ENCODE data around the gene DDX49.
"Not testable (repeated sequence)": the region's sequence is repeated elsewhere in the genome, so short reads cannot be mapped to it uniquely, and the experiment has no call there.

Gene DDX49

DNA sequence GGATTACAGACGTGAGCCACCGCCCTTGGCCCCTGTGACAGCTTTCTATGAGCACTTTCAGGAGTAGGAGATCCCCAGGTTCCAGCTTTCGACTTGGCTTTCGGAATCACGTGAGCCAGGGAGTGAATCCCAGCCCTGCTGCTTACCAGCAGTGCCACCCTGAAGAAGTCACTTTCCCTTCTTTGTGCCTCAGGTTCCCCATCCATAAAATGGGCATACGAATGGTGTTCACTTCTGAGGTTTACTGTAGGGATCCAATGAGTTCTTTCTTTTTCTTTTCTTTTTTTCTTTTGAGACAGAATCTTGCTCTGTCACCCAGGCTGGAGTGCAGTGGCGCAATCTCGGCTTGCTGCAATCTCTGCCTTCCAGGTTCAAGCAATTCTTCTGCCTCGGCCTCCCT lies 25.8 kb downstream of the DDX49 start:
- Histone ChIP-seq H3K36me3 (ENCODE audit: control insufficient read depth, insufficient read depth, low read length) (no peaks in the 10 kb centered on the region), H3K4me1 (ENCODE audit: control insufficient read depth, insufficient read depth, low read length) (no peaks in the 10 kb centered on the region), H3K9me3 (ENCODE audit: control insufficient read depth, low read length) (no peaks in the 10 kb centered on the region), H3K4me3 (ENCODE audit: insufficient read depth, low read depth, low read length) (no peak overlapping the region), H3K27ac (ENCODE audit: insufficient read depth, low read depth, low read length, poor library complexity, severe bottlenecking) (no peak overlapping the region), H3K27me3 (ENCODE audit: control insufficient read depth, insufficient read depth, low read length, poor library complexity, severe bottlenecking) (no peaks in the 10 kb centered on the region)
- 90 to 92% methylated on average over 9 of the region's 9 CpGs for WGBS, 2 experiments

DNA sequence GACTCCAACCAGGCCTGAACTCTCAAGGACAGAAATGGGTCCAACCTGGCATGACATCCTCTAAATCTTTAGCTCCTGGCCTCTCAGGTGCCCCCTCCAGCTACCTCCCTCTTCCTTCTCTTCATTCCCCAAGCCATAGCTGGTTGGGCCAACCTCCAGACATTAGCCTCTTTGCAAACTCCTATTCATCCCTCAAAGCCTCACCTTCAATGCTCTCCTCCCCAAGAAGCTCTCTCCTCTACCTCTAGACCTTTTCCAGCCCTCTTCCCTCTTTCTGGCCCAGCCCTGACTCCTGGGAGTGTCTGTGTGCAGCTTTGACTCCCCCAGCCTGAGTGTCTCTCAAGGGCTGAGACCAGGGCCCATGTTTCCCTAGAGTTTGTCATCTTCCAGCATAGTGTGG lies 26.8 kb downstream of the DDX49 start:
- H3K4me1 ChIP-seq (ENCODE audit: control insufficient read depth, insufficient read depth, low read length): no peaks in the 10 kb centered on the region

GRCh38 chr19:18946918-18947317 lies 27.4 kb downstream of the DDX49 start:
- Histone ChIP-seq H3K4me1 (ENCODE audit: control insufficient read depth, insufficient read depth, low read length) (no peaks in the 10 kb centered on the region), H3K9me3 (ENCODE audit: control insufficient read depth, low read length) (no peaks in the 10 kb centered on the region), H3K4me3 (ENCODE audit: insufficient read depth, low read depth, low read length) (no peak overlapping the region), H3K36me3 (ENCODE audit: control insufficient read depth, insufficient read depth, low read length) (no peaks in the 10 kb centered on the region), H3K27ac (ENCODE audit: insufficient read depth, low read depth, low read length, poor library complexity, severe bottlenecking) (no peak overlapping the region), H3K27me3 (ENCODE audit: control insufficient read depth, insufficient read depth, low read length, poor library complexity, severe bottlenecking) (no peaks in the 10 kb centered on the region)
- WGBS, 2 experiments: 93 to 96% methylated on average over 14 of the region's 14 CpGs

More for the DNA sequence above, 26.8 kb downstream of the DDX49 start:
- no peaks in the 10 kb centered on the region for H3K36me3 ChIP-seq (ENCODE audit: control insufficient read depth, insufficient read depth, low read length)
- no peaks in the 10 kb centered on the region for H3K27me3 ChIP-seq (ENCODE audit: control insufficient read depth, insufficient read depth, low read length, poor library complexity, severe bottlenecking)
- H3K9me3 ChIP-seq (ENCODE audit: control insufficient read depth, low read length): no peaks in the 10 kb centered on the region
- no peak overlapping the region for H3K27ac ChIP-seq (ENCODE audit: insufficient read depth, low read depth, low read length, poor library complexity, severe bottlenecking)
- no peak overlapping the region for H3K4me3 ChIP-seq (ENCODE audit: insufficient read depth, low read depth, low read length)

DNA sequence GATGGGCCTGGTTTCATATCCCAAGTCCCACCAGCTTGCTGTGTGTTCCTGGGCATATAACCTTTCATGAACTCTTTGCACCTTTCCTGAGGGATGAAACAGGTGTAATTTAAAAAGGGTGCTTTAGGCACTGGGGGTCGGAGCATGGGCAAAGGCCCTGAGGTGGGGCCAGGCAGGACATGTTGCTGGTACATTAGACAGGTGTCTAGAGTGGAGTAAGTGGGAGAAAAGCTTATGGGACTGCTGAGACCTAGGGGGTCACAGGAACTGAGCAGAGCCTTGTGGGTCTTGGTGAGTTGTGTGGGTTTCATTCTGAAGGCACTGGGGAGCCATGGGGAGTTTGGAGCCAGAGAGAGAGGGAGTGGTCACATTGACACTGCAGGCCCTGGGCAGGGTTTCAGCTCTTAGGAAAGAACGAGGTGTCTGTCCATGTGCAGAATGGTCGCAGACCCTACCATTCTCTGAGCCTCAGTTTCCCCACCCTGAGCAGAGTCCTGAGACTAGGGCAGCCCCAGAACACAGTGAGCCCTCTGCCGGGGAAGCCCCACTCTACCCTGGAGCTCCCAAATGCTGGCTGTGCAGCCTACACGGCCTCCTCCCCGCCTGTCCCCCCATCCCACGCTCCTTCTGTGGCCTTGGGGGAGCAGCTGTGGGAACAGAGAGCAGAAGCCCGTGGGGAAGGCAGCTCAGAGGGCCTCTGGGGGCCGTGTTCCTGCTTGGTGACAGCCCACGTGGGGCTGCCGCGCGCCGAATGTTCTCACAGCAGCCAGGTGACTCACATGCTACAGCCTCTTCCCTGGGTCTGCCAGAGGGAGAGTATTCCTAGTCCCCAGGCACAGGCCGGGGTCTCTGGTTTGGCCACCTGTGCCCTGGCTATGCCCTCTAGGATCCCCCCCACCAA lies 28.8 kb downstream of the DDX49 start:
- no peak overlapping the region for H3K4me3 ChIP-seq (ENCODE audit: insufficient read depth, low read depth, low read length)
- no peaks in the 10 kb centered on the region for H3K27me3 ChIP-seq (ENCODE audit: control insufficient read depth, insufficient read depth, low read length, poor library complexity, severe bottlenecking)
- no peak overlapping the region for H3K27ac ChIP-seq (ENCODE audit: insufficient read depth, low read depth, low read length, poor library complexity, severe bottlenecking)
- WGBS, 2 experiments: 92 to 94% methylated on average over 15 of the region's 15 CpGs
- no peaks in the 10 kb centered on the region for H3K4me1 ChIP-seq (ENCODE audit: control insufficient read depth, insufficient read depth, low read length)
- H3K9me3 ChIP-seq (ENCODE audit: control insufficient read depth, low read length): no peaks in the 10 kb centered on the region
- no peaks in the 10 kb centered on the region for H3K36me3 ChIP-seq (ENCODE audit: control insufficient read depth, insufficient read depth, low read length)

DNA sequence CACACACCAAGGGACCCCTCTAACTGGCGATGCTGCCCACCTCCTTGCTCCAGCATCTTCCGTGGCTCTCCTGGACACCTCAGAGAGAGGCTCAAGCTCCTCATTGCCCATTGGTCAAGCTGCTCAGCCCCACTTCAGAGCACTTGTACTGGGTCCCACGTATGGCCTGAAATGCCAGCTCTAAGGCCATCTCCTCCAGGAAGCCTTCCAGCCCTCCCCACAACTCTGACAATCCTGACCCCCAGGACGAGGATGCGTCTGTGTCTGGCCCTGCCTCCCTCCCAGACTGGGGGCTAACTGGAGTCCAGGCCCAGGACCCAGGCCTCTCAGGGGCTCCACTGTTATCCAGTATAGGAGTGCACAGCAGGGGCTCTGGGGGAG lies 29.5 kb downstream of the DDX49 start:
- no peaks in the 10 kb centered on the region for H3K9me3 ChIP-seq (ENCODE audit: control insufficient read depth, low read length)
- WGBS, 2 experiments: 86 to 88% methylated on average over 5 of the region's 5 CpGs
- no peaks in the 10 kb centered on the region for H3K27me3 ChIP-seq (ENCODE audit: control insufficient read depth, insufficient read depth, low read length, poor library complexity, severe bottlenecking)
- no peak overlapping the region for H3K27ac ChIP-seq (ENCODE audit: insufficient read depth, low read depth, low read length, poor library complexity, severe bottlenecking)
- no peak overlapping the region for H3K4me3 ChIP-seq (ENCODE audit: insufficient read depth, low read depth, low read length)
- H3K4me1 ChIP-seq (ENCODE audit: control insufficient read depth, insufficient read depth, low read length): no peaks in the 10 kb centered on the region
- no peaks in the 10 kb centered on the region for H3K36me3 ChIP-seq (ENCODE audit: control insufficient read depth, insufficient read depth, low read length)

DNA sequence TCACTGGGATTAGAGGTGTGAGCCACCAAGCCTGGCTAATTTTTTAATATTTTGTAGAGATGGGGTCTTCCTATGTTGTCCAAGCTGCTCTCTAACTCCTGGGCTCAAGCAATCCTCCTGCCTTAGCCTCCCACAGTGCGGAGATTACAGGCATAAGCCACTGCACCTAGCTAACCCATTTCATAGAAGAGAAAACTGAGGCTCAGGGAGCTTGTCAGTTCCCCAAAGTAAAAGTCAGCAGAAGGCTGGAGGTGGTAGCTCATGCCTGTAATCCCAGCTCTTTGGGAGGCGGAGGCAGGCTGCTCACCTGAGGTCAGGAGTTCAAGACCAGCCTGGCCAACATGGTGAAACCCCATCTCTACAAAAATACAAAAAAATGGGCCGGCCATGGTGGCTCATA lies 30.3 kb downstream of the DDX49 start:
- Histone ChIP-seq H3K4me1 (ENCODE audit: control insufficient read depth, insufficient read depth, low read length) (no peaks in the 10 kb centered on the region), H3K27me3 (ENCODE audit: control insufficient read depth, insufficient read depth, low read length, poor library complexity, severe bottlenecking) (no peaks in the 10 kb centered on the region), H3K4me3 (ENCODE audit: insufficient read depth, low read depth, low read length) (no peak overlapping the region), H3K27ac (ENCODE audit: insufficient read depth, low read depth, low read length, poor library complexity, severe bottlenecking) (no peak overlapping the region), H3K9me3 (ENCODE audit: control insufficient read depth, low read length) (no peaks in the 10 kb centered on the region), H3K36me3 (ENCODE audit: control insufficient read depth, insufficient read depth, low read length) (no peaks in the 10 kb centered on the region)
- 83 to 95% methylated on average over 3 of the region's 3 CpGs for WGBS, 2 experiments

DNA sequence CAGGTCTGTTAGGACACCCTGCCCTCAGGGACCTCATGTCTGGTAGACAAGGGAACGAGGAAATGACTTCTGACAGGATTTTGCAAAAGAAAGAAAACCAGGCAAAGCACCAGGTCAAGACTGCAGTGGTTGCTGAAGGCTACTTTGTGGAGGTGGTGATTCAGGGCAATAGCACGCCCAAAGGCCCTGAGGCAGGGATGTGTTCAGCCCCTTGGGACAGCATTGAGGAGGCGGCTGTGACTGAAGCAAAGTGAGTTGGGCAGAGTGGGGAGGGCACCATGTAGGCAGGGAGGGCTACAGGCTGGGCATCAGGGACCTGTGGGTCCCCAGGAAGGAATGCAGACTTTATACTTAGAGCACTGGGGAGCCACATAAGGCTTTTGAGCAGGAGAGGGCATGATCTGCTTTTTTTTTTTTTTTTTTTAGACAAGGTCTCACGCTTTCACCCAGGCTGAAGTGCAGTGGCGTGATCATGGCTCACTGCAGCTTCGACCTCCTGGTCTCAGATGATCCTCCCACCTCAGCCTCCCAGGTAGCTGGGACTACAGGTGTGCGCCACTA lies 32.3 kb downstream of the DDX49 start:
- Histone ChIP-seq H3K4me3 (ENCODE audit: insufficient read depth, low read depth, low read length) (no peak overlapping the region), H3K27ac (ENCODE audit: insufficient read depth, low read depth, low read length, poor library complexity, severe bottlenecking) (no peak overlapping the region), H3K27me3 (ENCODE audit: control insufficient read depth, insufficient read depth, low read length, poor library complexity, severe bottlenecking) (no peaks in the 10 kb centered on the region), H3K36me3 (ENCODE audit: control insufficient read depth, insufficient read depth, low read length) (no peaks in the 10 kb centered on the region), H3K9me3 (ENCODE audit: control insufficient read depth, low read length) (no peaks in the 10 kb centered on the region), H3K4me1 (ENCODE audit: control insufficient read depth, insufficient read depth, low read length) (no peaks in the 10 kb centered on the region)
- 89 to 90% methylated on average over 7 of the region's 7 CpGs for WGBS, 2 experiments

GRCh38 chr19:18952364-18953003 lies 33.0 kb downstream of the DDX49 start:
- not testable (repeated sequence) for H3K27me3 ChIP-seq (ENCODE audit: control insufficient read depth, insufficient read depth, low read length, poor library complexity, severe bottlenecking); H3K9me3 ChIP-seq (ENCODE audit: control insufficient read depth, low read length); H3K36me3 ChIP-seq (ENCODE audit: control insufficient read depth, insufficient read depth, low read length); H3K27ac ChIP-seq (ENCODE audit: insufficient read depth, low read depth, low read length, poor library complexity, severe bottlenecking); H3K4me1 ChIP-seq (ENCODE audit: control insufficient read depth, insufficient read depth, low read length); H3K4me3 ChIP-seq (ENCODE audit: insufficient read depth, low read depth, low read length)
- WGBS, 2 experiments: 87 to 88% methylated on average over 17 of the region's 17 CpGs

- WGBS, 2 experiments: 85 to 87% methylated on average over 3 of the region's 3 CpGs
- Histone ChIP-seq H3K36me3 (ENCODE audit: control insufficient read depth, insufficient read depth, low read length) (no peaks in the 10 kb centered on the region), H3K27me3 (ENCODE audit: control insufficient read depth, insufficient read depth, low read length, poor library complexity, severe bottlenecking) (no peaks in the 10 kb centered on the region), H3K27ac (ENCODE audit: insufficient read depth, low read depth, low read length, poor library complexity, severe bottlenecking) (no peak overlapping the region), H3K4me3 (ENCODE audit: insufficient read depth, low read depth, low read length) (no peak overlapping the region), H3K4me1 (ENCODE audit: control insufficient read depth, insufficient read depth, low read length) (no peaks in the 10 kb centered on the region), H3K9me3 (ENCODE audit: control insufficient read depth, low read length) (no peaks in the 10 kb centered on the region)
These were observed 34.6 kb downstream of the DDX49 start for GRCh38 chr19:18954094-18954493.

DNA sequence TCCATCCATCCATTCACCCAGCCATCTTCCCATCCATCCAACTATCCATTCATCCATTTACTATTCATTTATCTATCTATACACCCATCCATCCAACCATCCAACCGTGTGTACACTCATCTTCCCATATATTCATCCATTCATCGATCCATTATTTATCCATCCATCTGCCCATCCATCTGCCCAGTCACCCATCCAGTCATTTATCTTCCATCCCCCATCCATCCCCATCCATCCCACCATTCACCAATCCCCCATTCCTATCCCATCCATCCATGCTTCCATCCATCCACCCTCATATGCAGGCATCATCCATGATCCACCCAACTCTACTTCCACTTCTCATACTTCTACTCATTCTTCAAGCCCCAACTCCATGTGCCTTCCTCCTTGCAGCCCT lies 35.5 kb downstream of the DDX49 start:
- 89 to 92% methylated on average over 2 of the region's 2 CpGs for WGBS, 2 experiments
- H3K4me1 ChIP-seq (ENCODE audit: control insufficient read depth, insufficient read depth, low read length): no peaks in the 10 kb centered on the region

More for the DNA sequence above, 35.5 kb downstream of the DDX49 start:
- H3K27me3 ChIP-seq (ENCODE audit: control insufficient read depth, insufficient read depth, low read length, poor library complexity, severe bottlenecking): no peaks in the 10 kb centered on the region
- no peaks in the 10 kb centered on the region for H3K9me3 ChIP-seq (ENCODE audit: control insufficient read depth, low read length)
- no peak overlapping the region for H3K4me3 ChIP-seq (ENCODE audit: insufficient read depth, low read depth, low read length)
- no peak overlapping the region for H3K27ac ChIP-seq (ENCODE audit: insufficient read depth, low read depth, low read length, poor library complexity, severe bottlenecking)
- no peaks in the 10 kb centered on the region for H3K36me3 ChIP-seq (ENCODE audit: control insufficient read depth, insufficient read depth, low read length)

Data from ectodermal cell (in vitro differentiated cells).